ENCODE data around the gene MYPOP. TPM values are rescaled to one million over a fixed set of nuclear protein-coding genes. Genes with fewer than 3 reads are reported as not detected.

Gene MYPOP
- total and polyA plus RNA-seq, 2 of the 13 experiments (the other 11 are each of a cell fraction or from before 2014, with no cell fraction given) = 2.3 to 2.7 TPM

- TF ChIP-seq CBX5 (CRISPR knock-in tag; IDR thresholded peaks at IDR 0.05; ENCODE audit: borderline replicate concordance) (no peak), ZFP37 (CRISPR knock-in tag; IDR thresholded peaks at IDR 0.05; ENCODE audit: borderline replicate concordance) (no peak), EEA1 (CRISPR knock-in tag; IDR thresholded peaks at IDR 0.05; ENCODE audit: borderline replicate concordance) (no peak), ZNF607 (CRISPR knock-in tag; IDR thresholded peaks at IDR 0.05; ENCODE audit: borderline replicate concordance) (peak; percentile 86), ZNF17 (CRISPR knock-in tag; IDR thresholded peaks at IDR 0.05) (no peak), CBX1 (IDR thresholded peaks at IDR 0.05; ENCODE audit: low read depth) (peak; percentile 71), MXD3 (CRISPR knock-in tag; IDR thresholded peaks at IDR 0.05) (peak; percentile 38; the same call in 1 of the 2 replicates), ZNF740 (CRISPR knock-in tag; IDR thresholded peaks at IDR 0.05) (no peak), GMEB1 (CRISPR knock-in tag; IDR thresholded peaks at IDR 0.05; ENCODE audit: borderline replicate concordance) (peak; percentile 95), NFE2L2 (IDR thresholded peaks at IDR 0.05; ENCODE audit: low read length) (no peak), ZC3H4 (CRISPR knock-in tag; IDR thresholded peaks at IDR 0.05; ENCODE audit: borderline replicate concordance) (no peak), PLSCR1 (CRISPR knock-in tag; IDR thresholded peaks at IDR 0.05; ENCODE audit: borderline replicate concordance) (no peak), HIC2 (CRISPR knock-in tag; IDR thresholded peaks at IDR 0.05; ENCODE audit: low read depth) (no peak), ZUFSP (CRISPR knock-in tag; IDR thresholded peaks at IDR 0.05; ENCODE audit: borderline replicate concordance) (no peak), MAFK (conservative IDR thresholded peaks at IDR 0.05 in 1 of 2, IDR thresholded peaks at IDR 0.05 in 1 of 2; ENCODE audit: low read length in 2 of 2) (no peak), ZEB1 (IDR thresholded peaks at IDR 0.05; ENCODE audit: insufficient replicate concordance, low read depth) (no peak)
These were observed 39.7 kb downstream of the MYPOP start, which contains the start of gene SYMPK (continued) for GRCh38 chr19:45862564-45863334.
